GM21576 (cell line): ENCODE measurements around the gene TRIM71.
"Not testable (repeated sequence)": the region's sequence is repeated elsewhere in the genome, so short reads cannot be mapped to it uniquely, and the experiment has no call there.

ENCODE experiments used
- ATAC-seq: cut with Tn5 transposase; IDR thresholded peaks from one replicate; pipeline ENCODE4 v1.9.1; 2021; ENCODE audit warnings: mild to moderate bottlenecking, moderate library complexity; ENCODE audit not compliant: unreplicated experiment

The TRIM71 gene

DNA sequence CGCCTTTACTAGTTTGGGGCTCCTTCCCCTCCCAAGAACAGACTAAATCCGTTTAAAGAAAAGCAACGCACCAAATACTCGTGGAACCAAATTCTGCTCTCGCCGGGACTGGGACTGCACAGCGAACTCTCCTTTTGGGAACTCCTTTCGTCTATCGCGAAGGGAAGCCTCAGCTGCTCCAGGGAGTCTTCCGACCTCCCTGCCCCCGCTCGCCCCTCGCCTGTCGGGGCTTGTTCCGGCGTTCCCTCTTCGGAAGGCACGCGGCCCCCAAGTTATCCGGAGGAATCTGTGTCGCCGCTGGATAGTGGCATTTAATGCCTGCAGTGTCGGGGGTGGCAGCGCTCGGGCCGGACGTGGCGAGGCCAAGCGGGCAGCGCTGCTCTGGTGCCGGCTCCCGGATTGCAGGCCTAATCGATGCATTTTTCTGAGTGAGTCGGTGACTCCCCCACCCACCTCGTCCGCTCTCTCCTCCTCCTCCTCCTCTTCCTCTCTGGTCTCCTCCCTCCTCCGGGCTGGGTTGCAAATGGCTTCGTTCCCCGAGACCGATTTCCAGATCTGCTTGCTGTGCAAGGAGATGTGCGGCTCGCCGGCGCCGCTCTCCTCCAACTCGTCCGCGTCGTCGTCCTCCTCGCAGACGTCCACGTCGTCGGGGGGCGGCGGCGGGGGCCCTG, at the start of gene TRIM71:
TSS of gene TRIM71 (plus strand) at position 440 of the 671 bp plus-strand sequence. CDS start at position 524, 84 bp downstream.
- no peak for ATAC-seq

DNA sequence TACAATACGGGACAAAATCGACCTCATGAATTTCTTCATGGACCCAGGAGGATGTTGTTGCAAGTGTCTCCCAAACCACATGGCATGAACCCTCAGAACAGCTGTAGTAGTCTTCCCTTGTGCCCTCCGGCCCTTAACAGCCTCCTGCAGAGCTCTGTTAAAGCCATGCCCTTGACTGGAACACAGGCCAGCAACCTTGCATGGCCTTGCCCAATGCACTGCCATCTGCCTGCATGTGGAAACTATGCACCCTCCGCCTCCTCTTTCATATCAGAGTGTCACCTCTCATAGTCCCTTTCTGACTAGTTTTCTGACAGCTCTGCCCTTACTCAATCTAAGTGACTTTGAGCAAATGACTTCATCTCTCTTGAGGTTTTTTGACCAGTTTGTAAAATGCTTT, 39.4 kb upstream of the TRIM71 start:
- no peak for ATAC-seq

DNA sequence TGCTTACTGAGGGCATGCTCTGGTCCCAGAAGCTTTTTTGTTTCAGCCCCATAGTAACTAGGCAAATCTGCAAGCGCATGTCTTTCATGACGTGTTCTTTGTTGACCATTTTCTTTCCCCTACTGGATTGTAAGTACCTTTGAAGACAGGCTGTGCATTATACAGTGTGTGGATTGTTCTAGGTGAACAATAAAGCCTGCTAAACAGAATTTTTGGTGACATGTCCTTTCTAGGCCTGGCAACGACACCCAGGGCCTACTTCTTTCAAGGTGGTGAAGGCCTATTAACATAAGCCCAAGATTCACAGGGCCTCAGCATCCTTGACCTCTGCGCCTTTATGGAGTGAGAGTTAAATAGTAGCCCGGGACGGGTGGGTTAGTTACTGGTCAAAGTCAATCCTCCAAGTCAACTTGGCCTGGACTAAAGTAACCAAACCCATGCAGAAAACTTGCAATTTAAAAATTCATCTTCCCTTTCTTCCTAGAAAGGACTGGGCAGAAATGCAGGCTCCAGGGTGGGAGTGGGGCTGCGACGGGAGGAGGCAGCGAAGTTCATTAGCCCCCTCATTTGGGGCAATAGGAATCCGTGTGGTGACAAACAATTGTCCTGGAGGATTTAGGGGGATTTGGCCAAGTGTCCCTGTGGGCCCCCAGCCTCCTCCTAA, 37.6 kb upstream of the TRIM71 start:
- no peak for ATAC-seq

DNA sequence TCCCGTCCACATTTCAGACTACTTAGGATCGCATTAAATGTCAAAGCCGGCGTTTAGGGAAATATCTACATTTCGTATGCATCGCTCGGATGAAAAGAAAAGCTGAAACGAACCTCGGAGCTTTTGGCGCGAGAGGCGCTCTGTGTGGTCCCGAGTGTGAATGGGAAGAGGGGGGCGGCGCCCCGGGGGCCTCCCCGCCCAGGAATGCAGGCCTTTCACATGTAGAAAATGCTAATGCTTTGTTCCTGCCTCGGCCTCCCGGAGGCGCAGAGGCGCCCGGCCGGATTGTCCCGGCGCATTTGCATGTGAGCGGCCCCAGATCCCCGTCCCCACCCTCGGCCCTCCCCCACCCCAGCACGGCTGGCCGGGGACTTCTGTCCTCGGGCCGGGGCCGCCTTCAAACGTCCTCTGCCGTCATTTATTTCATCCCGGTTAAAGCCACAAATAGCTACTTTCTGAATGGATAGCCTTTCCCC, 37.0 kb upstream of the TRIM71 start:
- ATAC-seq = peak; percentile 36

DNA sequence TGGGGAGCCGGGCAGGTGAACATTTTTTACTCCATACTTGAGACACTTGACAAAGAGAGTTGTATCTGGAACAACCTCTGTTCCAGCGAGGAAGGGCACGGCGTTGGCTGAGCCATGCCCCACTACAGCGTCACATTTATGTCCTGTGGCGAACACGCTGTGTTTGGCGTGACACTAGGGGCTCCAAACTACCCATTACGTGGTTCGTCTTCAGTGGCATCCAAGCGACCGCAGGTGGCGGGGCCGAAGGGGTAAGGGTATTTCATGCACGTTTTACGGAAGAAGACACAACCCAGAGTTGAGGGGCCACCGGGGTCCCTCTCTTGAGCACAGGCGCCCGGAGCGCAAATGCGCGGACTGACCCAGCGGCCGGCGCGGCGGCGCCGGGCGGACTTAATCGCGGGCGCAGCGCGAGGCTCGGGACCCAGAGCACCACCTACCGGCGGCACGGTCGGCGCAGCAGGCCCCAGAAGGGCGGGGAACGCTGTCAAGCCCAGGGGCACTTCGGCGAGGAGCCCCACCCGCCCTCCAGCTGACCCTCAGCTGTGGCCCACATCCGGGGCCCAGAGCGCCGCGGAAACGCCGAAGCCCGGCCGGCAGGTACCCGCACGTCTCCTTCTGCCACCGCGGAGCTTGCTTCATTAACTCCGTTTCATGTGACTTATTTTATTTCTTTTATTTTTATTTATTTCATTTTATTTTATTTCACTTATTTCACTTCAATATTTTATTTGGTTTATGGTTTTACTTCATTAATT, 36.4 kb upstream of the TRIM71 start:
- peak; percentile 94 for ATAC-seq

DNA sequence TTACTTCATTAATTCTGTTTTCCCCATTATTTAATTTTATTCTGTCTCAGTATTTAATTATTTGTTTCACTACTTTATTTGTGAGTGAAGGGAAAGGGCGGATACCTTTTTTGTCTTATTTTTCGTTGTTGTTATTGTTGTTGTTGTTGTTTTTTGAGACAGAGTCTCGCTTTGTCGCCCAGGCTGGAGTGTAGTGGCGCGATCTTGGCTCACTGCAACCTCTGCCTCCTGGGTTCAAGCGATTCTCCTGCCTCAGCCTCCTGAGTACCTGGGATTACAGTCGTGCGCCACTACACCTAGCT, 35.9 kb upstream of the TRIM71 start:
- not testable (repeated sequence) for ATAC-seq

DNA sequence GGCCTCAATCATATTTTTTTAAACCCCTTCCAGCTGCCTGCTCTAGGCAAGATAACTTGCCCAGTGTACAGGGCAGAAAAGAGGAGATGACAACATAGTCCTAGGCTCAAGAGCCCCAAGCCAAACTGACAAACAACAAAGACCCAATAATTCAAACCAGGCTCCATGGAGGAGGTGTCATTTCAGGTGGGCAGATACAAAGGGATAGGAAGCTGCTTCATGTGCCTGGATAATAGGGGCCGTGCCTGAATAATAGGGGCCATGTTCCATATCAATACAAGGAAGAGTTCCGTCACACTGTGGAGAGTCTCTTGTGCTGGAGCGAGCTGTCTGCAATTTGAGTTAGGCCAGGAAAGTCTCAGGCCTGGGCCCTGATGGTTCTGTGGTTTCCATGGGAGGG, 35.4 kb upstream of the TRIM71 start:
- ATAC-seq = no peak

DNA sequence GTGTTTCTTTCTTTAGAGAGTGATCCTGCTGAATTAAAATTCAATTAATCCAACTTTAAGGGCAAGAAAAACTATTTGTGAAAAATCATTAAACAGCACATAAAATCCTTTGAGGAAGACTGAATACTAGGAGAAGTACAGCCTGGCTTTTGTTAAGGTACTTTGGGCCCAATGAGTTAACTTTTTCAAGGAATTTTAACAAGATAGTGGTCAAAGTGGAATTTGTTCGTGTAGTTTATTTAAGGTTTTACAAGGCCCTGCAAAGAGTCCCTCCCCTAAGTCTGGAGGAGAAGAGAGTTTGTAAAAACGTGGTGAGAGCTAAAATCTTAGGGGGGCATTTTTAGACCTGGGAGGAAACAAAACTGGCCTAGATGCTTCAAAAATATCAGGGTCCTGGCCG, 26.0 kb upstream of the TRIM71 start:
- ATAC-seq = no peak

DNA sequence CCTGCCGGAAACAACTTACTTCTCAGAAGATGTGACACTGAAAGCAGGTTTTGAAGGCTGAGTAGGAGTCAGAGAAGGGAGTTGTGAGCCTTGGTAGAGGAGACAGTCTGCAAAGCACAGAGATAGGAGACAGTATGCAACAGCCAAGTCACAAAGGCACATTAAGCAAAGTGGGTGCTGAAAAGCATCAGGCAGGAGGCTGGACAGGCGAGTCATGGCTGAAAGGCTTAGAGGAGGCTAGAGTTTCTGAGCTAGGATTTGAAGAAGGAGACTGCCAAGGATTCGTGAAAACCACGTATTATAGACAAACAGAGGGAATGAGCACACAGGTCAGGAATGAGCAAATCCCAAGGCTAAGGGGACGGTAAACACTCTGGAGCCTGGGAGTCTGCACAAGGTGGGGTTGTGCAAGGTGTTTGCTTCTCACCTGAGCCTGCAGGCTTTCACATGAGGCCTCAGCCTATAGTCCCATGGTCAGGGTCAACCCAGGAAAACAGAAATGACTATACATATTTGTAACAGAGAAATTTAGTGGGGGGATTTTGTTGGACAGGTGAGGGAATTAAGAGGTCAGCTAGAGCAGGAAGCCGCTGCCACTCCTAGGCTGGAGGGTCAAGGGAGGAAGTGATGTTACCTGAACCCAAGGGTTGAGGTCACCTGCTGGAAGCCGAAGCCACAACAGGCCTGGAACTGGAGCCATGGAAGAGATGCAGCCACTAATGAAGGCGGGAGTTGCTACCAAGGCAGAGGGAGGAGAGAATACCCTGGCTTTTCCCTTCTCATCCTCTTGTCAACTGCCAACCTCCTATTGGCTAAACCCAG, 23.1 kb upstream of the TRIM71 start:
- no peak for ATAC-seq

DNA sequence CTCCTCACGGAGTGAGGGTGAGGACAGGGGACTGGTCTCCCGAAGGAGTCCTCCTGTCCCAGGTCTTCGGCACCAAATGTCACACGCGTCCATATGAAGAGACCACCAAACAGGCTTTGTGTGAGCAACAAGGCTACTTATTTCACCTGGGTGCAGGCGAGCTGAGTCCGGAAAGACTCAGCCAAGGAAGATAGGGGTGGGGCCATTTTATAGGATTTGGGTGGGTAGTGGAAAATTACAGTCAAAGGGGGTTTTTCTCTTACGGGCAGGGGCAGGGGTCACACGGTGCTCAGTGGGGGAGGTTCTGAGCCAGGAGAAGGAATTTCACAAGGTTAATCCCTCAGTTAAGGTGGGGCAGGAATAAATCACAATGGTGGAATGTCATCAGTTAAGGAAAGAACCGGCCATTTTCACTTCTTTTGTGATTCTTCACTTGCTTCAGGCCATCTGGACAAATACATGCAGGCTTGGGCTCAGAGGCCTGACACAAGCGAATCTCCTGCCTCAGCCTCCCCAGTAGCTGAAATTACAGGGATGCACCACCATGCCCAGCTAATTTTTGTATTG, 21.3 kb upstream of the TRIM71 start:
- ATAC-seq = not testable (repeated sequence)

DNA sequence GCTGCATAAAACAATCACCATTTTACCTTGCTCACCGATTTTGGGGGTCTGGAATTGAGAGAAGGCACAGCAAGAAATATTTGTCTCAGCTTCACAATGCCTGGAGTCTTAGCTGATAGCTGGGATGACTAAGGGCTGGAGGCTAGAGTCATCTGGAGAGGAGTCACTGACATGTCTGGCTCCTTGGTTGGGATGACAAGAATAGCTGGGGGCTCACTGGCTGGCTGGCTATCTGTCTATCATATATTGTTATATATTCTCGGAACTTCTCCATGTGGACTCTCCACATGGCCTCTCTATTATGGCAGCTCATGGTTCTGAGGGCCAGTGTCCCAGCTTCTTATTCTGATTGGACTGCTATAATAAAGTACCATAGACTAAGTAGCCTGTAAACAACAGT, 20.0 kb upstream of the TRIM71 start:
- ATAC-seq = no peak

DNA sequence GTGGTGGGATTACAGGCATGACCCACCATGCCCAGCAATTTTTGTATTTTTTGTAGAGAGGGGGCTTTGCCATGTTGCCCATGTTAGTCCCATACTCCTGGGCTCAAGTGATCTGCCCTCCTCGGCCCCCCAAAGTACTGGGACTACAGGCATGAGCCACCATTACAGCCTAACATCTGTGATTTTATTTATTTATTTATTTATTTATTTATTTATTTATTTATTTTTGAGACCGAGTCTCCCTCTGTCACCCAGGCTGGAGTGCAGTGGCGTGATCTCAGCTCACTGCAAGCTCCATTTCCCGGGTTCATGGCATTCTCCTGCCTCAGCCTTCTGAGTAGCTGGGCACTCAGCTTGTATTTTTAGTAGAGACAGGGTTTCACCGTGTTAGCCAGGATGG, 16.4 kb upstream of the TRIM71 start:
- ATAC-seq = not testable (repeated sequence)

DNA sequence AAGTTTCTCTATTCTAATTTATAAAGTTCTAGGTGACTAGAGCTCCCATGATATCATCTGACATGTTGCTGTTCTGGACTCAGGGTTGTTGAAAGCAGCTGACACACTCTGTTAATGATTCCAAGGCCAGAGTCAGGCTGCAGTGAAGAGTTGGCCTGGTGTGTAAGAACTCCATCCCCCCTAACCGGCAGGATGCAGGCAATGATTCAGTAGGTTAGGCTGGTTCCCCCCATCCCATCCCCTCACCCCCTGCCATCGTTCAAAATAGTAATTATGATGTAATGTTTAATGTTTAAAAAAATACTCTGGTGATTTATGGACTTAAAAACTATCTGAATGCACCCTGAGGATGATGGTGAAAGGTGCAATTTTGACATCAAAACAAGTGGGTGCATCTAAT, 4.6 kb upstream of the TRIM71 start:
- no peak for ATAC-seq

DNA sequence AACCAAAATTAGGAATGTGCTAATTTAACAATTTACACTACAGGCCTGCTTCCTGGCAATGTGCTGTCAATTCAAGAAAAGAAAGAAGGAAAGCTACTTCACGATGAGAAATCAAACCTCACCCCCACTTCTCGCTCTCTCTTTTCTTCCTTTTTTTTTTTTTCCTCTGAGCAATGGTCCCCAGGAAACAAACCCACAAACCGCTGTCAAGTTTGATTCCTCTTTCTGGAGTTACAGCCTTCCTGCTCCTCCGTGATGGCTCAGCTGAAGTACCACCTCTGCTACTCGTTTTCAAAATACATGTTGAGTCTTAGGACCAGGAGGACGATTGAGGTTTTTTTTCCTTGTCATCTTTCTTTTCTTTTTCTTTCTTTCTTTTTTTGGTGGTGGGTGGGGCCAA, 3.4 kb upstream of the TRIM71 start:
- ATAC-seq = no peak

DNA sequence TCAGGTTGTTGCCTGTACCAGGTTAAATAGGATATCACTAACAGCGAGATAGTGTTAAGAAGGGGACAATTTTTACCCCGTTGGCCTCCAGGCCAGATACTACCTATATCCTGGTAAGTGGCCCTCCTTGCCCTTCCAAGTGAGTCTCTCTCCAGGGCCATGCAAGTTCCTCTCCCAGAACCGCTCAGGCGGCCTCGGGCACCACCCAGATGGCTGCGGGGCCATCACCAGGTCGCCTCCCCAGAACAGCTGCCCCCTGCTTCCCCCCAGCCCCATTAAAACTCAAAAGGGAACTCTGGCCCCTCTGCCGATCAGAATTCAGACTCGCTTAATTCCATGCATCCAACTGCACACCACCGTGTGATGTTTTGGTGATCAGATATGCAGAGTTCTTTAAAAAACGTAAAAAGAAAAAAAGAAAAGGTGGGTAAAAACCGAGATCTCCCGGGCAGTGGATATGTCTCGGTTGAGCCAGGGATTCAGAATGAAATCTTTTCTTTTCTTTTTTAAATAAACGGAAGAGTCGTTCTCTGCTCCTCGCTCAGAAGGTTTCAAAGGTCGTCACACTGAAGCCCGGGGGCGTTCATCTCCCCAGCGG, 1.9 kb upstream of the TRIM71 start:
- ATAC-seq = no peak

DNA sequence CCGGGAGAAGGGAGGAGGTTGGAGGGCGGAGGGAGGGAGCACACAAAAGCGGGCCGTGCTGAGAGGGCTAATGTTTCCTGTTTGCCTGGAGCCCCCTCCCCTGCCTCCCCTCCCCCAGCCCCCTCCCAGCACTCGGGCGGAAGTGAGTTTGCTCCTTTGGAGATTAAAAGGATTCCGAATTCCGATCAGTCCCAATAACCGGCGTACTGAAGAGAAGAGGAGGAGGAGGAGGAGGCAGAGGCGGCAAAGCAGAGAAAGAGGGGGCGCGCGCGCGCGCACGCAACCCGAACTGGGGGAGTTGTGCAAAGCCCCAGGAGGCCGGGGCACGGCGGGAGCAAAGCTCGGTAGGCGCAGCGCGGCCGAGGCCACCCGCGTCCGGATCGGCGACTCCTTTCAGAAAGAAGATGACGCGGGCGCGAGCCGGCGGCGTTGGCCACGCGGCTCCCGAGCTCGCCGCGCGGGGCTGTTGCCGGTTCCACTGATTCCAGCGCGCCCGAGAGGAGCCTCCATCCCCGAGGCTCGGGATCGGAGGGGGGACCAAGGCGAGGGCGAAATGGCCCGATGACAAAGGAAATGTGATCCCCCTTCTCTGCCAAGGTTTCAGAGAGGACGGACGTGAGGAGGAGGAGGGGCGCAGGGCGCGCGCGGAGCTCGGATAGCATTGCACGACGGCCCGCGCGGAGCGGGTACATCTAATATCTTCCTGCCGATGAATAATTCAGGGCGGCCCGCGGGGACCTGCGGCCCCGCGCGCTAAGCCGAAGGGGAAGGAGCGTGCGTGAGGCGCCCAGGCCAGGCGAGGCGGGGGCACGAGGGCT, 1.1 kb upstream of the TRIM71 start:
- ATAC-seq = no peak

DNA sequence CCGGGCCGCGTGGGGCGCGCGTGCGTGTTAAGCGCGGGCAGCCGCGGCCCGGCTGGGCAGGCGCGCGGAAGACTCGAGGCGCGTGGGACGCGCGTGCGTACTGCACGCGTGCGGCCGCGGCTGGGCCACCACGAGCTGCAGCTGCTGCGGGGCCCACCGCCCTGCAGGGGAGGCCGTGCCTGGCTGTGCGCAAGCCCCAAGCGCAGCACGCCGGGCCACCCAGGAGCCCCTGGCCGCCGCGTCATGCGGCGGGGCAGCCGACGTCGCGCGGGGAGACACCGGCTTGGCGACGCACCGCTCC, 590 bp upstream of the TRIM71 start:
- no peak for ATAC-seq

DNA sequence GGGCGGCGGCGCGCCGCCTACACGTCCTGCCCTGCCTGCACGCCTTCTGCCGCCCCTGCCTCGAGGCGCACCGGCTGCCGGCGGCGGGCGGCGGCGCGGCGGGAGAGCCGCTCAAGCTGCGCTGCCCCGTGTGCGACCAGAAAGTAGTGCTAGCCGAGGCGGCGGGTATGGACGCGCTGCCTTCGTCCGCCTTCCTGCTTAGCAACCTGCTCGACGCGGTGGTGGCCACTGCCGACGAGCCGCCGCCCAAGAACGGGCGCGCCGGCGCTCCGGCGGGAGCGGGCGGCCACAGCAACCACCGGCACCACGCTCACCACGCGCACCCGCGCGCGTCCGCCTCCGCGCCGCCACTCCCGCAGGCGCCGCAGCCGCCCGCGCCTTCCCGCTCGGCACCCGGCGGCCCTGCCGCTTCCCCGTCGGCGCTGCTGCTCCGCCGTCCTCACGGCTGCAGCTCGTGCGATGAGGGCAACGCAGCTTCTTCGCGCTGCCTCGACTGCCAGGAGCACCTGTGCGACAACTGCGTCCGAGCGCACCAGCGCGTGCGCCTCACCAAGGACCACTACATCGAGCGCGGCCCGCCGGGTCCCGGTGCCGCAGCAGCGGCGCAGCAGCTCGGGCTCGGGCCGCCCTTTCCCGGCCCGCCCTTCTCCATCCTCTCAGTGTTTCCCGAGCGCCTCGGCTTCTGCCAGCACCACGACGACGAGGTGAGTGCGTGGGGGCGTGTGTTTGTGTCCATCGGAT, 602 bp downstream of the TRIM71 start:
- ATAC-seq = no peak

DNA sequence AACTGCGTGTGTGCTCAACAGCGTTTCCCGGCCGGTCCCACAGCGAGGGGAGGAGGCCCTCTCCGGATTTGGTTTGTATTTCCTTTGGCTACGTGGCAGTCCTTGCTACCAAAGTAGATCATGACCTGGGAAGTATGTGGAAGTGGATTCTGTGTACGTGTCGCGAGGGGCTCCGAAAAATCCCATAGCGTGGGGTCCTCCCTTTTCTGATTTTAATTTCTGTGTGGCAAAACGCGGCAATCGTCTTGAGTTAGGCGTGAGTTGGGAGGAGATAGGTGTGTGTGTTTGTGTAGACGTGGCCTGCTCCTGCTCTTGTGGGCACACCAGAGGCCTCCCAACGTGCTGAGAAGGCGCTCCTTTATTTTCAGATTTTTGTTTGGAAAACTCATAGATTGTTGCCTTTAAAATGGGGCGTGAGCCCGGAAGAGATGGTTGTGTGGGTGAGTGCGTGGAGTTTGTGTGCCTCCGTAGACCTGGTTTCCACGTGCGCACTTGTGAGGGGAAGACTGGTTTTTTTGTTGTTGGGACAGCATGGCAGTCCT, 1.2 kb downstream of the TRIM71 start:
- ATAC-seq = no peak
